Liver (tissue), 9 donors: Measurements from ENCODE around the gene UBASH3A. TPM values are rescaled to one million over a fixed set of nuclear protein-coding genes. Genes with fewer than 3 reads are reported as not detected.

Source experiments
- DNase-seq: peaks from one replicate; pipeline ENCODE4 v3.0.0-alpha.2; 2017; ENCODE audit warnings: low spot score
- H3K27ac ChIP-seq, 2 donors: one replicate each; pipeline ENCODE4 v1.7.0; 2013; ENCODE audit warnings: inconsistent platforms in 2 of 2, low read length in 2 of 2, control low read depth in 1 of 2, low read depth in 1 of 2, mild to moderate bottlenecking in 1 of 2
- H3K27me3 ChIP-seq, 4 donors: one replicate each; pipeline versions ENCODE4 v1.6.1 to v1.7.0; 2013; ENCODE audit warnings: low read length in 3 of 4, inconsistent platforms in 1 of 4, mild to moderate bottlenecking in 1 of 4, moderate library complexity in 1 of 4; ENCODE audit not compliant: control insufficient read depth in 4 of 4, insufficient read depth in 4 of 4
- H3K36me3 ChIP-seq, 4 donors: one replicate each; pipeline versions ENCODE4 v1.6.1 to v1.7.0; 2013; ENCODE audit warnings: low read length in 3 of 4, mild to moderate bottlenecking in 3 of 4, low read depth in 1 of 4, moderate library complexity in 1 of 4; ENCODE audit not compliant: control insufficient read depth in 4 of 4, insufficient read depth in 3 of 4
- H3K4me1 ChIP-seq, 4 donors: one replicate each; pipeline versions ENCODE4 v1.6.1 to v1.7.0; 2013; ENCODE audit warnings: low read length in 3 of 4, mild to moderate bottlenecking in 3 of 4, moderate library complexity in 1 of 4; ENCODE audit not compliant: control insufficient read depth in 4 of 4, insufficient read depth in 4 of 4
- H3K4me3 ChIP-seq, 3 donors: one replicate each; pipeline versions ENCODE4 v1.6.1 to v1.7.0; 2013; ENCODE audit warnings: low read length in 3 of 3, control low read depth in 1 of 3, low read depth in 1 of 3, mild to moderate bottlenecking in 1 of 3
- H3K9ac ChIP-seq, 2 donors: one replicate each; pipeline ENCODE4 v1.7.0; 2013; ENCODE audit warnings: low read length in 2 of 2, mild to moderate bottlenecking in 2 of 2, moderate library complexity in 2 of 2, control low read depth in 1 of 2, low read depth in 1 of 2
- H3K9me3 ChIP-seq, 4 donors: one replicate each; pipeline versions ENCODE4 v1.6.1 to v1.7.0; 2013; ENCODE audit warnings: low read length in 3 of 4; ENCODE audit not compliant: control insufficient read depth in 4 of 4
- CTCF ChIP-seq: fragments of 150-350 bp; IDR thresholded peaks from 2 replicates; pipeline ENCODE4 v1.5.1; 2017; ENCODE audit warnings: improper control_type of control experiment, low read depth, low read length; ENCODE audit not compliant: missing input control
- EGR1 ChIP-seq, 2 donors: IDR thresholded peaks; 2 replicates each; pipeline ENCODE4 v1.6.1; 2016 to 2018; ENCODE audit warnings: antibody characterized with exemption in 2 of 2, low read depth in 2 of 2
- FOXA1 ChIP-seq: IDR thresholded peaks from 2 replicates; pipeline ENCODE4 v1.6.1; 2016; ENCODE audit warnings: antibody characterized with exemption
- FOXA2 ChIP-seq: IDR thresholded peaks from 2 replicates; pipeline ENCODE4 v1.6.1; 2016; ENCODE audit warnings: antibody characterized with exemption
- GABPA ChIP-seq, 2 donors: IDR thresholded peaks in 1 of 2; conservative IDR thresholded peaks in 1 of 2; 2 replicates each; pipeline ENCODE4 v1.6.1; 2016; ENCODE audit warnings: antibody characterized with exemption in 2 of 2, mild to moderate bottlenecking in 1 of 2, moderate library complexity in 1 of 2
- HNF4A ChIP-seq, 2 donors: conservative IDR thresholded peaks; 2 replicates each; pipeline ENCODE4 v1.6.1; 2016; ENCODE audit warnings: antibody characterized with exemption in 2 of 2, mild to moderate bottlenecking in 2 of 2
- HNF4G ChIP-seq: IDR thresholded peaks from 2 replicates; pipeline ENCODE4 v1.6.1; 2016; ENCODE audit warnings: antibody characterized with exemption
- JUND ChIP-seq, 2 donors: IDR thresholded peaks; 2 replicates each; pipeline ENCODE4 v1.6.1; 2016; ENCODE audit warnings: antibody characterized with exemption in 2 of 2
- MAX ChIP-seq: IDR thresholded peaks from 2 replicates; pipeline ENCODE4 v1.6.1; 2016; ENCODE audit warnings: antibody characterized with exemption
- NR2F2 ChIP-seq: IDR thresholded peaks from 2 replicates; pipeline ENCODE4 v1.6.1; 2016; ENCODE audit warnings: antibody characterized with exemption
- RAD21 ChIP-seq, 2 donors: IDR thresholded peaks; 2 replicates each; pipeline ENCODE4 v1.6.1; 2016; ENCODE audit warnings: antibody characterized with exemption in 2 of 2, mild to moderate bottlenecking in 2 of 2
- RXRA ChIP-seq, 2 donors: IDR thresholded peaks; 2 replicates each; pipeline ENCODE4 v1.6.1; 2017 to 2018; ENCODE audit warnings: antibody characterized with exemption in 2 of 2, mild to moderate bottlenecking in 1 of 2
- SP1 ChIP-seq: IDR thresholded peaks from 2 replicates; pipeline ENCODE4 v1.6.1; 2018; ENCODE audit warnings: antibody characterized with exemption, mild to moderate bottlenecking
- TAF1 ChIP-seq: conservative IDR thresholded peaks from 2 replicates; pipeline ENCODE4 v1.6.1; 2016; ENCODE audit warnings: antibody characterized with exemption, mild to moderate bottlenecking
- YY1 ChIP-seq: IDR thresholded peaks from 2 replicates; pipeline ENCODE4 v1.6.1; 2016; ENCODE audit warnings: antibody characterized with exemption, mild to moderate bottlenecking
- ZBTB33 ChIP-seq: IDR thresholded peaks from 2 replicates; pipeline ENCODE4 v1.6.1; 2016; ENCODE audit warnings: antibody characterized with exemption
- WGBS: extraction: QIAGEN DNeasy Blood & Tissue Kit; methylation state at CpG from one replicate; pipeline ENCODE4 v1.1.7; 2013; 5-methylcytosine and 5-hydroxymethylcytosine counted together
- polyA plus RNA-seq, 2 donors: library from polyadenylated mRNA; stranded (reverse) in 1 of 2; unstranded in 1 of 2; fragments of 200-250 nt in 1 of 2; fragments of >200 nt in 1 of 2; fragmentation: Nextera tagmentation in 1 of 2; extraction: Ambion mirVana in 1 of 2; gene quantifications; one replicate each; pipeline versions ENCODE4 v1.2.1 to v1.2.3, GENCODE V29; 2013 to 2015
- total RNA-seq, 2 donors: library from RNA; depleted of rRNA; stranded (reverse); fragments of >200 nt; gene quantifications; one replicate each; pipeline ENCODE4 v1.2.3, GENCODE V29; 2014
- TF ChIP-seq, protein P1 (sequence below): IDR thresholded peaks from 2 replicates; pipeline ENCODE4 v1.6.1; 2016; ENCODE audit warnings: antibody characterized with exemption, mild to moderate bottlenecking
- TF ChIP-seq, protein P2 (sequence below): IDR thresholded peaks from 2 replicates; pipeline ENCODE4 v1.6.1; 2016; ENCODE audit warnings: antibody characterized with exemption
- donor health status: healthy.
- donor health status: healthy.
- donor health status: healthy.
- donor health status: healthy.
- donor health status: healthy.

UBASH3A gene
- total and polyA plus RNA-seq, 4 donors: 0.10 to 0.75 (median 0.45) TPM

GRCh38 chr21:42377211-42377950, 26.3 kb upstream of the UBASH3A start (continued):
- TF ChIP-seq, protein P1, sequence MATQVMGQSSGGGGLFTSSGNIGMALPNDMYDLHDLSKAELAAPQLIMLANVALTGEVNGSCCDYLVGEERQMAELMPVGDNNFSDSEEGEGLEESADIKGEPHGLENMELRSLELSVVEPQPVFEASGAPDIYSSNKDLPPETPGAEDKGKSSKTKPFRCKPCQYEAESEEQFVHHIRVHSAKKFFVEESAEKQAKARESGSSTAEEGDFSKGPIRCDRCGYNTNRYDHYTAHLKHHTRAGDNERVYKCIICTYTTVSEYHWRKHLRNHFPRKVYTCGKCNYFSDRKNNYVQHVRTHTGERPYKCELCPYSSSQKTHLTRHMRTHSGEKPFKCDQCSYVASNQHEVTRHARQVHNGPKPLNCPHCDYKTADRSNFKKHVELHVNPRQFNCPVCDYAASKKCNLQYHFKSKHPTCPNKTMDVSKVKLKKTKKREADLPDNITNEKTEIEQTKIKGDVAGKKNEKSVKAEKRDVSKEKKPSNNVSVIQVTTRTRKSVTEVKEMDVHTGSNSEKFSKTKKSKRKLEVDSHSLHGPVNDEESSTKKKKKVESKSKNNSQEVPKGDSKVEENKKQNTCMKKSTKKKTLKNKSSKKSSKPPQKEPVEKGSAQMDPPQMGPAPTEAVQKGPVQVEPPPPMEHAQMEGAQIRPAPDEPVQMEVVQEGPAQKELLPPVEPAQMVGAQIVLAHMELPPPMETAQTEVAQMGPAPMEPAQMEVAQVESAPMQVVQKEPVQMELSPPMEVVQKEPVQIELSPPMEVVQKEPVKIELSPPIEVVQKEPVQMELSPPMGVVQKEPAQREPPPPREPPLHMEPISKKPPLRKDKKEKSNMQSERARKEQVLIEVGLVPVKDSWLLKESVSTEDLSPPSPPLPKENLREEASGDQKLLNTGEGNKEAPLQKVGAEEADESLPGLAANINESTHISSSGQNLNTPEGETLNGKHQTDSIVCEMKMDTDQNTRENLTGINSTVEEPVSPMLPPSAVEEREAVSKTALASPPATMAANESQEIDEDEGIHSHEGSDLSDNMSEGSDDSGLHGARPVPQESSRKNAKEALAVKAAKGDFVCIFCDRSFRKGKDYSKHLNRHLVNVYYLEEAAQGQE: no peak

DNA sequence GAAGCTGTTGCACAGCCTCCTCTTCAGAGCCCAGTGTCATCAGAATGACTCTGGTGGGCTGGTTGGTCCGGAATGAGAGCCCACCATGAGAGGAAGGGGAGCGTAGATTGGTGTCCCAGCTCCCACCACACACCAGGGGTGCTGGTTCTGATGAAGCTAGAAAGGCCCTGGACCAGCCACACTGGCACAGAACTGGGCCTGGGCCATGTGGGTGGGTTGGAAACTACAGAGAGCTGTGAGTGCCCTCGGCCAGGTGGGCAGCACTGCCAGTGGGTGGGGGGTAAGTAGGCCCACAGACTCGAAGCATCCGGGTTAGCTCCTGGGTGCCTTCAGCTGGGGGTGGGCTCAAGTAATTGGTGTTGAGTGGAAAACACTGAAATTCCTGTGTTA, 25.8 kb upstream of the UBASH3A start:
- no peak for DNase-seq
- Histone ChIP-seq H3K27ac (no peak overlapping the region), H3K4me3 (no peak overlapping the region), H3K9ac (no peak overlapping the region), H3K9me3 (peaks cover 0 to 5% (median 0%) of the 10 kb centered on the region in 4 donors), H3K36me3 (no peaks in the 10 kb centered on the region), H3K4me1 (no peaks in the 10 kb centered on the region), H3K27me3 (no peaks in the 10 kb centered on the region)
- 83% methylated on average over 5 of the region's 5 CpGs for WGBS
- no peak for TF ChIP-seq JUND (IDR thresholded peaks at IDR 0.05)
- TF ChIP-seq SP1: no peak
- no peak for TF ChIP-seq YY1
- no peak for TF ChIP-seq MAX
- TF ChIP-seq, protein P1: no peak
- no peak for TF ChIP-seq HNF4A (conservative IDR thresholded peaks at IDR 0.05)
- TF ChIP-seq ZBTB33: no peak
- no peak for TF ChIP-seq HNF4G
- no peak for TF ChIP-seq FOXA2
- no peak for TF ChIP-seq FOXA1
- no peak for TF ChIP-seq RAD21 (IDR thresholded peaks at IDR 0.05)
- TF ChIP-seq TAF1: no peak
- no peak for TF ChIP-seq CTCF
- TF ChIP-seq, protein P2, sequence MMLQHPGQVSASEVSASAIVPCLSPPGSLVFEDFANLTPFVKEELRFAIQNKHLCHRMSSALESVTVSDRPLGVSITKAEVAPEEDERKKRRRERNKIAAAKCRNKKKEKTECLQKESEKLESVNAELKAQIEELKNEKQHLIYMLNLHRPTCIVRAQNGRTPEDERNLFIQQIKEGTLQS: no peak
- no peak for TF ChIP-seq RXRA (IDR thresholded peaks at IDR 0.05)
- TF ChIP-seq GABPA (IDR thresholded peaks at IDR 0.05 in 1 of 2, conservative IDR thresholded peaks at IDR 0.05 in 1 of 2): no peak
- no peak for TF ChIP-seq EGR1 (IDR thresholded peaks at IDR 0.05; ENCODE audit: low read depth in 2 of 2)
- no peak for TF ChIP-seq NR2F2
